ENCODE data around the gene PAIP2. TPM values are rescaled to one million over a fixed set of nuclear protein-coding genes. Genes with fewer than 3 reads are reported as not detected.

Gene PAIP2
- total RNA-seq, 5 donors from 2014 or later (not counting 1 experiment from before 2014, with no cell fraction given): 96.5 to 119 (median 101) TPM

DNA sequence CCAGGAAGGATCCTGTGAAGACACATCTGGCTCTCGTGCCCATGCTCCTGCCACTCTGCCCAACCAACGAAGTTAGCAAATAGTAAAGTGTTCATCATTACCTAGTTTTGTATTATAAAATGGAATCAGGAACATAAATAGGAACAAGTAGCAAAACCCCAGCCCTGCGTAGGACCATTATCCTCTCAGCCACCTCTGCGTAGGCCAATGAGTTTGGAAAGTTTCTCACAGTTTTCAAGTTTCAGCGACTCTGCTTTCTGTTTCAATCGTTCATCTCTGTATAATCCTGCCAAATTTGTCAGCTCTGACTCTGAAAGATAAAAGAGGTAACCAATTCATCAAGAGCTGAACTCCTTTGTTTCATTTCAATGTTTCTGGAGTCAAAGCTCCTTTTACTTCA, 72.3 kb downstream of the PAIP2 start:
- H3K9me3 ChIP-seq: no peaks in the 10 kb centered on the region
- H3K27me3 ChIP-seq (replicated peaks in 1 of 2; ENCODE audit: control insufficient read depth in 2 of 2, extremely low read depth in 1 of 2, insufficient read depth in 2 of 2, low read length in 1 of 2): no peaks in the 10 kb centered on the region
- ChIA-PET POLR2A (interaction anchor here (0.6 kb wide), 2 partner anchors 7 to 79 kb away, joined by 3 read pairs; no protein-coding TSS in a partner anchor), CTCF (interaction anchor here (0.6 to 0.9 kb wide), 3 partner anchors 12 to 168 kb away, joined by 3 read pairs; no protein-coding TSS in a partner anchor)
- WGBS (ENCODE audit: insufficient coverage): no CpG with 5 or more reads among the region's 6 CpGs
- DNase-seq: no peak
- H3K4me3 ChIP-seq (ENCODE audit: control insufficient read depth in 1 of 2, extremely low read depth in 1 of 2, low read length in 1 of 2): no peak overlapping the region
- peaks cover 10 to 14% of the 10 kb centered on the region in 2 experiments for H3K4me1 ChIP-seq (ENCODE audit: control insufficient read depth in 1 of 2, extremely low read depth in 1 of 2, insufficient read depth in 2 of 2, low read length in 2 of 2)
- no peak overlapping the region for H3K4me3 Mint-ChIP-seq
- H3K27ac ChIP-seq (ENCODE audit: low read length): no peak overlapping the region
- H3K4me1 Mint-ChIP-seq: peaks cover 19 to 33% (median 22%) of the 10 kb centered on the region in 3 donors
- no peak overlapping the region for H3K27ac Mint-ChIP-seq
- no peaks in the 10 kb centered on the region for H3K27me3 Mint-ChIP-seq
- no peak for ATAC-seq (replicated peaks in 1 of 4)
- H3K36me3 ChIP-seq (ENCODE audit: control insufficient read depth in 2 of 2, extremely low read depth in 1 of 2, insufficient read depth in 1 of 2, low read length in 1 of 2): peaks cover 0 to 7% of the 10 kb centered on the region in 2 donors
- H3K9me3 Mint-ChIP-seq: no peaks in the 10 kb centered on the region
- H3K36me3 Mint-ChIP-seq: peaks cover 17% of the 10 kb centered on the region

DNA sequence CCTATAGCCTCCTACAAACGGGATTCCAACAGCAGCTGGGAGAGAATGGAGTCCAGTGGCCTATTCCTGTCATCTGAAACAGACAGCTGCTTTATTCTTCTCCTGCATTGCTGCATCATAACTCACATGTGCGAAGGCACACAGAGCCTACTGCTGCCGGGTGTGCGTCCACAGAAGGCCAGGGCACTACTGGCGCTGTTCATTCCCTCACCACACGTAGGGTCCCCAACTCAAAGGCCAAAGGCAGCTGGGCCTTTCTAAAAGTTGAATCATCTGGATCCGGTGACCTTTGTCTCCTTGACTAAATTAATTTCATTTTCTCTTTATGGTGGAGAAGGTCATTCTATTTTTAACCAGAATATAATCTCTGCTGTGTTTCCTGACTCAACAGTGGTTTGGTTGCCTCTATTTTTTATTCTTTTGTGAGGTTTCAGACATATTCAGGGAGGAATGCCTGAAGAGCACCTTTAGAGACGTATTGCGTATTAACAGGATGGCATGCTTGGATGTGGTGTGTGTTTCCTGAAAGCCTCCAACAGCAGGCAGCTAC, 73.0 kb downstream of the PAIP2 start:
- POLR2A ChIA-PET: interaction anchor here (0.6 kb wide), 2 partner anchors 8 to 1200 kb away, joined by 3 read pairs; no protein-coding TSS in a partner anchor
- CTCF ChIA-PET: interaction anchor here (0.6 to 0.9 kb wide), 3 partner anchors 11 to 168 kb away, joined by 3 read pairs; no protein-coding TSS in a partner anchor
- H3K4me3 Mint-ChIP-seq: peak overlapping the region; percentile 11 to 49 (median 41)
- peaks cover 22% of the 10 kb centered on the region for H3K36me3 Mint-ChIP-seq
- 90% methylated on average over 4 of the region's 9 CpGs for WGBS (ENCODE audit: insufficient coverage)
- no peaks in the 10 kb centered on the region for H3K9me3 Mint-ChIP-seq
- Histone ChIP-seq H3K36me3 (ENCODE audit: control insufficient read depth in 2 of 2, extremely low read depth in 1 of 2, insufficient read depth in 1 of 2, low read length in 1 of 2) (peaks cover 0 to 10% of the 10 kb centered on the region in 2 donors), H3K27me3 (replicated peaks in 1 of 2; ENCODE audit: control insufficient read depth in 2 of 2, extremely low read depth in 1 of 2, insufficient read depth in 2 of 2, low read length in 1 of 2) (no peaks in the 10 kb centered on the region), H3K4me3 (ENCODE audit: control insufficient read depth in 1 of 2, extremely low read depth in 1 of 2, low read length in 1 of 2) (no peak overlapping the region), H3K4me1 (ENCODE audit: control insufficient read depth in 1 of 2, extremely low read depth in 1 of 2, insufficient read depth in 2 of 2, low read length in 2 of 2) (peaks cover 10 to 14% of the 10 kb centered on the region in 2 experiments), H3K27ac (ENCODE audit: low read length) (peak overlapping the region; percentile 1), H3K9me3 (no peaks in the 10 kb centered on the region)
- H3K27ac Mint-ChIP-seq: peak overlapping the region; percentile 29 to 49
- H3K4me1 Mint-ChIP-seq: peaks cover 19 to 33% (median 22%) of the 10 kb centered on the region in 3 donors
- H3K27me3 Mint-ChIP-seq: no peaks in the 10 kb centered on the region
- DNase-seq (no peak), ATAC-seq (replicated peaks in 1 of 4) (peak in 3 of 4 experiments; percentile 36 to 92 (median 46))

DNA sequence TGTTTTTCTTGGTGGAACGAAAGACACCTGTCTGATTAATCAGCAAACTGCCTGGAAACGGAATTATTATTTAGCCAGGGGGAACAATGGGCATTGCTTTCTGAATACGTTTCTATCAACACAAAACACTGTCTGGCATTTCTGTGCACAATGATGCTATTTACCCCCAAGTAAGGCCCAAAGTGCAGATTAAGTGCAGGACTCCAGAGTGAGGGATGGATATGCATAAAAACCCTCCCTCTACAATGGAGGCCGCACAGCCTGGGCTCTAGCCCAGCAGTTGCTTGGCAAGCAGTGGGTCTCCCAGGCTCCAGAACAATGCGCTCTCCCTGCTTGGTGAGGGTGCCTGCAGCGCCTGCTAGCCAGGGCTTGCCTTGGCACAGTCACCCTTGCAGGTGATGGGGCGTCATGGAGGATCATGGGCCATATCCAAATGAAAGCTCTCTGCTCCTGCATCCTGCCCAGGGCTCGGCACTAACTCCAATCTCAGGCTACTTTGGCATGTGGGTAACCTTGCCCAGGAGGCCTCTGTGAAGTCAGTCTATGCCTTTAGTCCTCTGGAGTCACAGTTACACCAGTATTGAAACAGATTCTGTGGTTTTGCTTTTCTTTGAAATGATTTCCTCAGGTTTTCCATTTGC, 73.7 kb downstream of the PAIP2 start:
- ChIA-PET CTCF (interaction anchor here in 1 of 2 donors (1.2 kb wide), 1 partner anchor 99 kb away, joined by 4 read pairs; no protein-coding TSS in a partner anchor), POLR2A (no interaction called here)
- Histone ChIP-seq H3K4me1 (ENCODE audit: control insufficient read depth in 1 of 2, extremely low read depth in 1 of 2, insufficient read depth in 2 of 2, low read length in 2 of 2) (peaks cover 10 to 14% of the 10 kb centered on the region in 2 experiments), H3K27me3 (replicated peaks in 1 of 2; ENCODE audit: control insufficient read depth in 2 of 2, extremely low read depth in 1 of 2, insufficient read depth in 2 of 2, low read length in 1 of 2) (no peaks in the 10 kb centered on the region), H3K4me3 (ENCODE audit: control insufficient read depth in 1 of 2, extremely low read depth in 1 of 2, low read length in 1 of 2) (no peak overlapping the region), H3K27ac (ENCODE audit: low read length) (no peak overlapping the region), H3K9me3 (no peaks in the 10 kb centered on the region), H3K36me3 (ENCODE audit: control insufficient read depth in 2 of 2, extremely low read depth in 1 of 2, insufficient read depth in 1 of 2, low read length in 1 of 2) (peaks cover 0 to 14% of the 10 kb centered on the region in 2 donors)
- ATAC-seq (replicated peaks in 1 of 4) (peak in 1 of 4 experiments; percentile 24), DNase-seq (no peak)
- peak overlapping the region in 1 of 2 donors; percentile 29 for H3K27ac Mint-ChIP-seq
- H3K36me3 Mint-ChIP-seq: peaks cover 23% of the 10 kb centered on the region
- no peaks in the 10 kb centered on the region for H3K9me3 Mint-ChIP-seq
- H3K4me3 Mint-ChIP-seq: peak overlapping the region in 1 of 3 donors; percentile 49
- WGBS (ENCODE audit: insufficient coverage): 83% methylated on average over 5 of the region's 8 CpGs
- H3K4me1 Mint-ChIP-seq: peaks cover 19 to 33% (median 22%) of the 10 kb centered on the region in 3 donors
- H3K27me3 Mint-ChIP-seq: no peaks in the 10 kb centered on the region

DNA sequence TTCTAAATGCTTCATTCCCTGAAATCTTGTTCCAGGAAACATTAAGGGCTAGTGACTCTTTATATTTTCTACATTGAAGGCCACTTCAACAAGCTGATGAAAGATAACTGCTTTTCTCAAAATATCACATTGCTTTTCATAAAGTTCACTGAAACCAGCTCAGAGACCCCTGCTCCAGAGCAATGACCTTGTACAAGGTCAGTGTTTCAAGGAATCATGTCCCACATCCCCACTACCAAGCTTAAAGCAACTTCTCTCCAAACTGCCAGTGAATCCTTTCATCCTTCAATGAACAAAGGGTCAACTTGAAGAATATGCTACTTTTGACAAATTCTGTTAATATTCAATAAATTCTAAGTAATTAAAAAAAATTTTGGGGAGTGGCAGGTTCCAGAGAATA, 74.2 kb downstream of the PAIP2 start:
- DNase-seq (no peak), ATAC-seq (replicated peaks in 1 of 4) (no peak)
- H3K27ac ChIP-seq (ENCODE audit: low read length): no peak overlapping the region
- Mint-ChIP-seq H3K4me1 (peaks cover 19 to 33% (median 22%) of the 10 kb centered on the region in 3 donors), H3K9me3 (no peaks in the 10 kb centered on the region), H3K27me3 (no peaks in the 10 kb centered on the region), H3K36me3 (peaks cover 23% of the 10 kb centered on the region), H3K27ac (no peak overlapping the region), H3K4me3 (no peak overlapping the region)
- no peaks in the 10 kb centered on the region for H3K9me3 ChIP-seq
- POLR2A ChIA-PET: no interaction called here
- no peaks in the 10 kb centered on the region for H3K27me3 ChIP-seq (replicated peaks in 1 of 2; ENCODE audit: control insufficient read depth in 2 of 2, extremely low read depth in 1 of 2, insufficient read depth in 2 of 2, low read length in 1 of 2)
- H3K36me3 ChIP-seq (ENCODE audit: control insufficient read depth in 2 of 2, extremely low read depth in 1 of 2, insufficient read depth in 1 of 2, low read length in 1 of 2): peaks cover 0 to 14% of the 10 kb centered on the region in 2 donors
- no peak overlapping the region for H3K4me3 ChIP-seq (ENCODE audit: control insufficient read depth in 1 of 2, extremely low read depth in 1 of 2, low read length in 1 of 2)
- CTCF ChIA-PET: interaction anchor here in 1 of 2 donors (0.6 to 1.2 kb wide), 2 partner anchors 98 to 99 kb away, joined by 4 to 9 read pairs; no protein-coding TSS in a partner anchor
- H3K4me1 ChIP-seq (ENCODE audit: control insufficient read depth in 1 of 2, extremely low read depth in 1 of 2, insufficient read depth in 2 of 2, low read length in 2 of 2): peaks cover 10 to 14% of the 10 kb centered on the region in 2 experiments

DNA sequence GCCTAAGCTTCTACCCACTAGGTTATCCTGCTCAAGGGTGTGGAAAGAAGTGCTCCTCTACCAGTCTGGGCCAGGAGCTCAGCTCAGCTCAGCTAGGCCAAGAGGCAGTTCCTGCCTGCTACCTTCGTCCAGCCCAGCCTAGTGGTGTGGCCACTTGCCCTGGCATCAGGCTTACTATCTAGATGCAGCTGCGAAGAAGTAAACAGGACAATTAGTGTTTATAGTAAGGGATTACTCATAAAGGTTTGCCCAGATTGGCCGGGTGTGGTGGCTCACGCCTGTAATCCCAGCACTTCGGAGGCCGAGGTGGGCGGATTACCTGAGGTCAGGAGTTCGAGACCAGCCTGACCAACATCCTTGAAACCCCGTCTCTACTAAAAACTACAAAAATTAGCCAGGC, 75.0 kb downstream of the PAIP2 start:
- Mint-ChIP-seq H3K4me3 (no peak overlapping the region), H3K27ac (no peak overlapping the region), H3K27me3 (no peaks in the 10 kb centered on the region), H3K4me1 (peaks cover 19 to 33% (median 22%) of the 10 kb centered on the region in 3 donors), H3K36me3 (peaks cover 23% of the 10 kb centered on the region), H3K9me3 (no peaks in the 10 kb centered on the region)
- Histone ChIP-seq H3K9me3 (no peaks in the 10 kb centered on the region), H3K4me1 (ENCODE audit: control insufficient read depth in 1 of 2, extremely low read depth in 1 of 2, insufficient read depth in 2 of 2, low read length in 2 of 2) (peaks cover 10 to 14% of the 10 kb centered on the region in 2 experiments), H3K4me3 (ENCODE audit: control insufficient read depth in 1 of 2, extremely low read depth in 1 of 2, low read length in 1 of 2) (no peak overlapping the region), H3K27me3 (replicated peaks in 1 of 2; ENCODE audit: control insufficient read depth in 2 of 2, extremely low read depth in 1 of 2, insufficient read depth in 2 of 2, low read length in 1 of 2) (no peaks in the 10 kb centered on the region), H3K36me3 (ENCODE audit: control insufficient read depth in 2 of 2, extremely low read depth in 1 of 2, insufficient read depth in 1 of 2, low read length in 1 of 2) (peaks cover 0 to 14% of the 10 kb centered on the region in 2 donors), H3K27ac (ENCODE audit: low read length) (no peak overlapping the region)
- no peak for DNase-seq
- POLR2A ChIA-PET: interaction anchor here in 1 of 2 donors (0.6 kb wide), 1 partner anchor 81 kb away, joined by 3 read pairs; no protein-coding TSS in a partner anchor
- CTCF ChIA-PET: no interaction called here
- no peak for ATAC-seq (replicated peaks in 1 of 4)
- WGBS (ENCODE audit: insufficient coverage): 94% methylated on average over 8 of the region's 9 CpGs

DNA sequence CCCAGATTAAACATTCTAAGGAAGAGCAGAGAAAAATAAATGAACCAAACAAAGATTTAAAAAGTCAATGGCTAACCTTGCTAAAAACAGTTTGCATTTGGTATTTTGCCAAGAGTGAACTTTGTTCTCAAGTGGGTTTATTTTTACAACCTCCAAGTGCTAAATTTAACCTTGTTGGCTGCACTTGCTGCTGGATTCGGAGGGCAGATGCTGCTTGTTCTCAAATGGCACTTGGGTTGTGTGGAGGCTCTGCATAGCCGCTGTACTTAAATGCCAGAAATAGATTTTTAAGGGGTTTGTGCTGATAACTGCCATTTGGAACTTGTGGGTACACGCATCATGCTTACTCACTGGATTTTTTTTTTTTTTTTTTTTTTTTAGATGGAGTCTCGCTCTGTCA, 75.6 kb downstream of the PAIP2 start:
- Histone ChIP-seq H3K4me1 (ENCODE audit: control insufficient read depth in 1 of 2, extremely low read depth in 1 of 2, insufficient read depth in 2 of 2, low read length in 2 of 2) (peaks cover 10 to 14% of the 10 kb centered on the region in 2 experiments), H3K27me3 (replicated peaks in 1 of 2; ENCODE audit: control insufficient read depth in 2 of 2, extremely low read depth in 1 of 2, insufficient read depth in 2 of 2, low read length in 1 of 2) (no peaks in the 10 kb centered on the region), H3K9me3 (no peaks in the 10 kb centered on the region), H3K27ac (ENCODE audit: low read length) (no peak overlapping the region), H3K36me3 (ENCODE audit: control insufficient read depth in 2 of 2, extremely low read depth in 1 of 2, insufficient read depth in 1 of 2, low read length in 1 of 2) (peaks cover 0 to 14% of the 10 kb centered on the region in 2 donors), H3K4me3 (ENCODE audit: control insufficient read depth in 1 of 2, extremely low read depth in 1 of 2, low read length in 1 of 2) (no peak overlapping the region)
- ChIA-PET POLR2A (interaction anchor here in 1 of 2 donors (0.6 to 0.7 kb wide), 2 partner anchors 34 to 81 kb away, joined by 3 to 8 read pairs; no protein-coding TSS in a partner anchor), CTCF (interaction anchor here in 1 of 2 donors (0.7 kb wide), 1 partner anchor 22 kb away, joined by 3 read pairs; no protein-coding TSS in a partner anchor)
- DNase-seq: no peak
- Mint-ChIP-seq H3K36me3 (peaks cover 24% of the 10 kb centered on the region), H3K4me1 (peaks cover 21 to 34% (median 23%) of the 10 kb centered on the region in 3 donors), H3K27me3 (no peaks in the 10 kb centered on the region), H3K9me3 (no peaks in the 10 kb centered on the region), H3K4me3 (no peak overlapping the region), H3K27ac (no peak overlapping the region)
- no CpG with 5 or more reads among the region's 4 CpGs for WGBS (ENCODE audit: insufficient coverage)
- no peak for ATAC-seq (replicated peaks in 1 of 4)

All from T-cell (primary cell).